H9 (cell line): Measurements from ENCODE around the gene USH2A. TPM values are rescaled to one million over a fixed set of nuclear protein-coding genes. Genes with fewer than 3 reads are reported as not detected.

Experiments used
- DNase-seq: peaks from one replicate; pipeline ENCODE4 v3.0.0-alpha.2; 2017
- H2AFZ ChIP-seq: one replicate; pipeline ENCODE4 v1.6.1; 2013; ENCODE audit warnings: mild to moderate bottlenecking, low read length, control low read depth, moderate library complexity
- H2AK5ac ChIP-seq: 2 replicates; pipeline ENCODE4 v1.6.1; 2013; ENCODE audit warnings: low read length, control low read depth, mixed read lengths; ENCODE audit not compliant: insufficient read length
- H2BK120ac ChIP-seq: one replicate; pipeline ENCODE4 v1.6.1; 2013; ENCODE audit warnings: low read depth, mild to moderate bottlenecking, low read length, control low read depth, inconsistent platforms; ENCODE audit not compliant: poor library complexity, severe bottlenecking
- H2BK12ac ChIP-seq: 2 replicates; pipeline ENCODE4 v1.6.1; 2013; ENCODE audit warnings: low read length, control low read depth, mixed read lengths, low read depth; ENCODE audit not compliant: insufficient read length
- H2BK15ac ChIP-seq: 2 replicates; pipeline ENCODE4 v1.6.1; 2013; ENCODE audit warnings: low read depth, low read length, control low read depth
- H2BK20ac ChIP-seq: one replicate; pipeline ENCODE4 v1.6.1; 2013; ENCODE audit warnings: low read depth, mild to moderate bottlenecking, low read length, control low read depth, inconsistent platforms; ENCODE audit not compliant: poor library complexity, severe bottlenecking
- H2BK5ac ChIP-seq: 2 replicates; pipeline ENCODE4 v1.6.1; 2013; ENCODE audit warnings: low read length, control low read depth, mixed read lengths; ENCODE audit not compliant: insufficient read length
- H3K14ac ChIP-seq: 2 replicates; pipeline ENCODE4 v1.6.1; 2013; ENCODE audit warnings: low read length, control low read depth; ENCODE audit not compliant: insufficient read depth
- H3K18ac ChIP-seq: 2 replicates; pipeline ENCODE4 v1.6.1; 2013; ENCODE audit warnings: low read depth, mild to moderate bottlenecking, mixed read lengths, low read length, control low read depth; ENCODE audit not compliant: insufficient read length
- H3K23ac ChIP-seq: 2 replicates; pipeline ENCODE4 v1.6.1; 2013; ENCODE audit warnings: low read length, control low read depth, mixed read lengths, low read depth; ENCODE audit not compliant: insufficient read length
- H3K23me2 ChIP-seq: 2 replicates; pipeline ENCODE4 v1.6.1; 2013; ENCODE audit warnings: low read depth, mild to moderate bottlenecking, mixed read lengths, low read length, control low read depth; ENCODE audit not compliant: insufficient read length, poor library complexity, severe bottlenecking
- H3K27ac ChIP-seq: 2 replicates; pipeline ENCODE4 v1.5.1; 2013; ENCODE audit warnings: low read length, control low read depth, mixed read lengths, low read depth; ENCODE audit not compliant: insufficient read length
- H3K27me3 ChIP-seq: 2 replicates; pipeline ENCODE4 v1.6.1; 2013; ENCODE audit warnings: low read length, control low read depth, inconsistent platforms; ENCODE audit not compliant: insufficient read depth
- H3K4ac ChIP-seq: 2 replicates; pipeline ENCODE4 v1.6.1; 2013; ENCODE audit warnings: low read depth, mild to moderate bottlenecking, control low read depth, inconsistent platforms, low read length, moderate library complexity
- H3K4me1 ChIP-seq: 2 replicates; pipeline ENCODE4 v1.6.1; 2013; ENCODE audit warnings: low read length, control low read depth, inconsistent platforms; ENCODE audit not compliant: insufficient read depth
- H3K4me2 ChIP-seq: 2 replicates; pipeline ENCODE4 v1.6.1; 2013; ENCODE audit warnings: low read length, control low read depth, mixed read lengths; ENCODE audit not compliant: insufficient read length, insufficient read depth
- H3K56ac ChIP-seq: 2 replicates; pipeline ENCODE4 v1.6.1; 2013; ENCODE audit warnings: low read depth, mild to moderate bottlenecking, mixed read lengths, low read length, control low read depth; ENCODE audit not compliant: insufficient read length
- H3K79me1 ChIP-seq: 2 replicates; pipeline ENCODE4 v1.6.1; 2013; ENCODE audit warnings: low read depth, mild to moderate bottlenecking, moderate library complexity, low read length, control low read depth, inconsistent platforms; ENCODE audit not compliant: insufficient read depth, poor library complexity, severe bottlenecking
- H3K79me2 ChIP-seq: 2 replicates; pipeline ENCODE4 v1.6.1; 2013; ENCODE audit warnings: low read length, control low read depth, inconsistent platforms; ENCODE audit not compliant: insufficient read depth
- H3K9ac ChIP-seq: 2 replicates; pipeline ENCODE4 v1.6.1; 2013; ENCODE audit warnings: low read length, control low read depth, mixed read lengths; ENCODE audit not compliant: insufficient read length; ENCODE audit errors: extremely low read depth
- H3K9me3 ChIP-seq: one replicate; pipeline ENCODE4 v1.6.1; 2013; ENCODE audit warnings: low read depth, low read length, inconsistent platforms; ENCODE audit not compliant: control insufficient read depth
- H3T11ph ChIP-seq: one replicate; pipeline ENCODE4 v1.6.1; 2013; ENCODE audit warnings: mild to moderate bottlenecking, low read length, control low read depth, inconsistent platforms
- H4K20me1 ChIP-seq: one replicate; pipeline ENCODE4 v1.6.1; 2013; ENCODE audit not compliant: control insufficient read depth, insufficient read length, insufficient read depth
- H4K5ac ChIP-seq: 2 replicates; pipeline ENCODE4 v1.6.1; 2013; ENCODE audit warnings: low read depth, mild to moderate bottlenecking, mixed read lengths, low read length, control low read depth; ENCODE audit not compliant: insufficient read length
- H4K8ac ChIP-seq: replicated peaks from 2 replicates; pipeline ENCODE4 v1.6.1; 2013; ENCODE audit warnings: low read length, control low read depth, mixed read lengths, low read depth; ENCODE audit not compliant: insufficient read length
- H4K91ac ChIP-seq: 2 replicates; pipeline ENCODE4 v1.6.1; 2013; ENCODE audit warnings: low read depth, mild to moderate bottlenecking, moderate library complexity, mixed read lengths, low read length, control low read depth; ENCODE audit not compliant: insufficient read length
- H3K27ac Mint-ChIP-seq, 3 experiments: 2 replicates in 2 of 3; 3 replicates in 1 of 3; pipeline ENCODE4 v1.8.0; 2020 to 2021; ENCODE audit warnings: mixed read lengths in 3 of 3, mild to moderate bottlenecking in 1 of 3, moderate library complexity in 1 of 3
- H3K27me3 Mint-ChIP-seq: 2 replicates; pipeline ENCODE4 v1.8.0; 2021; ENCODE audit warnings: low read depth, mild to moderate bottlenecking, moderate library complexity, mixed read lengths
- H3K36me3 Mint-ChIP-seq, 3 experiments: 2 replicates in 2 of 3; 3 replicates in 1 of 3; pipeline ENCODE4 v1.8.0; 2020 to 2021; ENCODE audit warnings: low read depth in 3 of 3, mixed read lengths in 3 of 3; ENCODE audit not compliant: insufficient read depth in 1 of 3
- H3K4me1 Mint-ChIP-seq, 2 experiments: 2 replicates each; pipeline ENCODE4 v1.8.0; 2020; ENCODE audit warnings: mixed read lengths in 2 of 2
- H3K4me3 Mint-ChIP-seq, 2 experiments: 2 replicates in 1 of 2; 3 replicates in 1 of 2; pipeline ENCODE4 v1.8.0; 2020 to 2021; ENCODE audit warnings: mild to moderate bottlenecking in 2 of 2, mixed read lengths in 2 of 2, moderate library complexity in 1 of 2
- H3K9me3 Mint-ChIP-seq, 2 experiments: 2 replicates in 1 of 2; 3 replicates in 1 of 2; pipeline ENCODE4 v1.8.0; 2020; ENCODE audit warnings: mild to moderate bottlenecking in 2 of 2, mixed read lengths in 2 of 2, moderate library complexity in 1 of 2
- WGBS: extraction: QIAGEN DNeasy Blood & Tissue Kit; methylation state at CpG from one replicate; pipeline ENCODE4 v1.1.7; 2013; ENCODE audit warnings: missing lambda C conversion rate, low lambda C conversion rate, mixed read lengths; ENCODE audit not compliant: insufficient read length; ENCODE audit errors: extremely low coverage; 5-methylcytosine and 5-hydroxymethylcytosine counted together
- total RNA-seq: library from RNA; stranded (reverse); gene quantifications from 2 replicates; pipeline ENCODE4 v1.2.1, GENCODE V29; 2021
- TF ChIP-seq, protein P1 (sequence below): fragments of 200-600 bp; sonication (generic); conservative IDR thresholded peaks from 3 replicates; pipeline ENCODE4 v1.8.0; 2021; ENCODE audit warnings: antibody characterized with exemption, mild to moderate bottlenecking

Gene USH2A
- total RNA-seq, 1 experiment from 2014 or later: 0.11 TPM

DNA sequence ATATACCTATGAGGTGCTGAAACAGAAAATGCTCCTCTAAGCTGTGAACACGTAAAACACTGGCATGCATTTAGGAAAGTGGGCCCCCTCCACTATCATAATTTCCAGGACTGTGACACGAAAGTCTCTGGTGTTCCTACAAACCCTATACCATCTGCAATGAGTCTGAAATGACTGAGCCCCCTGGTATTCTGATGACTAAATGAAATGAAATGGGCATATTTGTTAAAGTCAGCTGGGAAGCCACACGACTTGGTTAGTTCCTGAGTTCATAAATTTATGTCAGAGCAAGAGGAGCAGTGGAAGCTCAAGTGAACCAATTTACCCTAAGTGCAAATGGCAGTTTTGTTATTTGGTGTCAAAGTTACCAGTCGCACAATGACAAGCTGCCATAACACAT lies 673.8 kb downstream of the USH2A start:
- TF ChIP-seq, protein P1, sequence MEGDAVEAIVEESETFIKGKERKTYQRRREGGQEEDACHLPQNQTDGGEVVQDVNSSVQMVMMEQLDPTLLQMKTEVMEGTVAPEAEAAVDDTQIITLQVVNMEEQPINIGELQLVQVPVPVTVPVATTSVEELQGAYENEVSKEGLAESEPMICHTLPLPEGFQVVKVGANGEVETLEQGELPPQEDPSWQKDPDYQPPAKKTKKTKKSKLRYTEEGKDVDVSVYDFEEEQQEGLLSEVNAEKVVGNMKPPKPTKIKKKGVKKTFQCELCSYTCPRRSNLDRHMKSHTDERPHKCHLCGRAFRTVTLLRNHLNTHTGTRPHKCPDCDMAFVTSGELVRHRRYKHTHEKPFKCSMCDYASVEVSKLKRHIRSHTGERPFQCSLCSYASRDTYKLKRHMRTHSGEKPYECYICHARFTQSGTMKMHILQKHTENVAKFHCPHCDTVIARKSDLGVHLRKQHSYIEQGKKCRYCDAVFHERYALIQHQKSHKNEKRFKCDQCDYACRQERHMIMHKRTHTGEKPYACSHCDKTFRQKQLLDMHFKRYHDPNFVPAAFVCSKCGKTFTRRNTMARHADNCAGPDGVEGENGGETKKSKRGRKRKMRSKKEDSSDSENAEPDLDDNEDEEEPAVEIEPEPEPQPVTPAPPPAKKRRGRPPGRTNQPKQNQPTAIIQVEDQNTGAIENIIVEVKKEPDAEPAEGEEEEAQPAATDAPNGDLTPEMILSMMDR: no peak
- H3K23me2 ChIP-seq: no peaks in the 10 kb centered on the region
- no peak overlapping the region for H3K4me2 ChIP-seq
- H3K18ac ChIP-seq: no peak overlapping the region
- no peak overlapping the region for H2BK5ac ChIP-seq
- H3K27ac ChIP-seq: no peak overlapping the region
- no peak overlapping the region for H4K91ac ChIP-seq
- no peak overlapping the region for H2BK20ac ChIP-seq
- WGBS: no CpG with 5 or more reads among the region's 4 CpGs
- no peak overlapping the region for H3K4ac ChIP-seq
- Mint-ChIP-seq H3K36me3 (no peaks in the 10 kb centered on the region), H3K4me3 (no peak overlapping the region), H3K27me3 (no peaks in the 10 kb centered on the region), H3K9me3 (no peaks in the 10 kb centered on the region), H3K27ac (no peak overlapping the region), H3K4me1 (no peaks in the 10 kb centered on the region)
- no peaks in the 10 kb centered on the region for H4K20me1 ChIP-seq
- no peaks in the 10 kb centered on the region for H3K4me1 ChIP-seq
- no peak overlapping the region for H3K56ac ChIP-seq
- H2AK5ac ChIP-seq: no peak overlapping the region
- no peak overlapping the region for H3K9ac ChIP-seq
- H4K8ac ChIP-seq: no peak overlapping the region
- H2AFZ ChIP-seq: no peak overlapping the region
- H3K79me2 ChIP-seq: no peaks in the 10 kb centered on the region
- no peaks in the 10 kb centered on the region for H3K9me3 ChIP-seq
- no peak overlapping the region for H2BK15ac ChIP-seq
- H2BK12ac ChIP-seq: no peak overlapping the region
- no peak for DNase-seq
- H3K23ac ChIP-seq: no peak overlapping the region
- no peaks in the 10 kb centered on the region for H3K27me3 ChIP-seq
- no peak overlapping the region for H4K5ac ChIP-seq
- no peaks in the 10 kb centered on the region for H3K79me1 ChIP-seq
- H2BK120ac ChIP-seq: no peak overlapping the region
- no peak overlapping the region for H3K14ac ChIP-seq
- no peak overlapping the region for H3T11ph ChIP-seq
